Activated CD4-positive, alpha-beta T cell treated with anti-CD3 and anti-CD28 coated beads for 1 hour (primary cell): ENCODE results near the gene INHBB.

Experiments
- DNase-seq: peaks from one replicate; pipeline ENCODE4 v3.0.0-alpha.2; 2020

The INHBB gene

DNA sequence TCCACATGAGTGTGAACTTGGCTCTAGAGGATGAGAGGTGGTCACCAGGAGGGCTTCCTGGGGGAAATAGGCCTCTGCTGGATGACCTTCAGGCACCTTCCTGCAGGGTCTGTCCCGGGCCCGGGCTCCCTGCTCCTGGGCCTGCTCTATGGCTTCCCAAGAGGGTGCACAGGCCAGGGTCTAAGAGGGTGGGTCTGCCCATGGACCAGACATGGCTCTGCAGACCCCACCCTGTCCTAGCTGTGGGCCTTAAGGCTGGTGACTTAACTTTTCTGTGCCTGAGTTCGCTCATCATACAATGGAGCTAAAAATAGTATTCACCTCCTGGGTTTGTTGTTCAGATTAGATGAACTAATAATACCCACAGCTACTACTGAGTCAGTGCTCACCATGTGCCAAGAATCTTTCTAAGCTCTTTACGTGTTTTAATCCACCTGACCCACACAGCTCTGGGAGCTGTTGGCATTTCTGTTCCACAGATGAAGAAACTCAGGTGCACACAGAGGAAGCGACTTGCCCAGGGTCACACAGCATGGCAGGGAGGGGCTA lies 14.4 kb downstream of the INHBB start:
- DNase-seq = no peak

DNA sequence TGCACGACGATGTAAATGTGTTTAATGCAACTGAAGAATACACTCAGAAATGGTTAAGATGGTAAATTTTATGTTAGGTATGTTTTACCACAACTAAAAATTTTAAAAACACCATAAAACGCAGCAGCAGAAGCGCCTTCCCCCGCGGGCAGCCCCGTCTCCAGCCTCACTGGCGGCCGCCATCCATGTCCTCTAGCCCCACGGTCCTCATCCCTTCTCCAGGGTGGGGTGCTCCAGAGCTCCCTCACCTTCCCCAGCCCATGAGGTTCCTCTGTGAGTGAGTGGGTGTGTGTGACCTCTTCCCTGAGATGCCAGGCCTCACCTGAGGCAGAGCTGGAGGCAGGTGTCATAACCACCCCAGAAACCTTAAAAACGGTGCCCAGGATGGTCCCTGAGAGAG lies 17.0 kb downstream of the INHBB start:
- DNase-seq = no peak

DNA sequence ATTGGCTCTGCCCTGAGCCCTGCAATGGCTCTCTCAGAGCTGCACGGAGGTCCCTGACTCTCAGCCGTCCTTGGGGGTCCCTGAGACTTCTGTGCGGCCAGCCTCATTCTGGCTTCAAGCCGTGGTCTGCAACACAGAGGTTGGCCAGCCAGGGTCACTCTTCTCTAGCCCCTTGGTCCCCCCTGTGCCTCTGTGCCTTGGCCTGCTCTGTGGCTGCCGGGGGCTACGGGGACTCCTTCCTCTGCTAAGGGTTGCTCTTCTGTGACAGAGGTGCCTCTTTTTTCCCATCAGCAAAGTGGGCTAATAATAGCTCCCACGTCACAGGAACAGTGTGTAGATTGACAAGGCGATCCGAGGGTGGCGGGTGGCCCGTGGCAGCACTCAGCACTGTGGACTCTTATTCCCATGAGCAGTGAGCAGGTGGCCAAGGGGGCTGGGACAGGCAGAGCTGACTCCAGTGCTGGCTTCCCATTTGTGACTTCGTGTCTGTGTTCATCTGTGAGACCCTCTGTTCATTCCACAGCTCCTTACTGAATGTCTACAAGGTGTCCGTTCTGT lies 19.4 kb downstream of the INHBB start:
- DNase-seq = no peak

DNA sequence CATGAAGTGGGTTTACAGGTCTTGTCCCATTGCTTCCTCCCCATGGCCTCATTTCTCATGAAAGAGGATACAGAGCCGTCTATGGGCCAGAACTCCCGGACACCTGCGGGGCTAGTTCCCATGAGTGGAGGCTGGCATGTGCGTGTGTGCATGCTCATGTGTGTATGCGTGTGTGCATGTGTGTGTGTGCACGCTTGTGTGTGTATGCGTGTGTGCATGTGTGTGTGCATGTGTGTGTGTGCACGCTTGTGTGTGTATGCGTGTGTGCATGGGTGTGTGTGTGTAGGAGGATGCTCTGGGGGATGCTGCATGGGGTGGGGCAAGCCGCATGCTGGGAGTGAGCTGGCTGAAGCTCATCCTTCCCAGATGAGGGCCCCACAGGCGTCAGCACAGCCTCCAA lies 20.8 kb downstream of the INHBB start:
- DNase-seq = no peak

DNA sequence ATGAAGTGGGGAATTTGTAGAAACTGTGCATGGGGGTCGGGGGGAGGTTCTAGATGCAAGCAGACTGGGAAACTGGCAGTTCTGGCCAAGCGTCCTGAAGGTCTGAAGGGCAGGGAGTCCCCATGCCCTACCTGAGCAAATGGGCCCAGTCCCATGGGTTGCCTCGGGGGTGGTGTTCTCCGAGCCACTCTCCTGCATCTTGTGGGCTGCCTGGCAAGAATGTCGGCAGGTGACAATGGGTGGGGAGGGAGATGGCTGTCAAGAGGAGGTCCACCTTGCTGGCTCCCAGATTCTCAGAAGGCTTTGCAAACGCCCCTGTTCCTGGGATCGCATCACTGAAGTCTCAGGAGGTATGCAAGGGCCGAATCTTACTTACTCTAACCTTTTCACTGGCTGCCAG lies 21.3 kb downstream of the INHBB start:
- no peak for DNase-seq

DNA sequence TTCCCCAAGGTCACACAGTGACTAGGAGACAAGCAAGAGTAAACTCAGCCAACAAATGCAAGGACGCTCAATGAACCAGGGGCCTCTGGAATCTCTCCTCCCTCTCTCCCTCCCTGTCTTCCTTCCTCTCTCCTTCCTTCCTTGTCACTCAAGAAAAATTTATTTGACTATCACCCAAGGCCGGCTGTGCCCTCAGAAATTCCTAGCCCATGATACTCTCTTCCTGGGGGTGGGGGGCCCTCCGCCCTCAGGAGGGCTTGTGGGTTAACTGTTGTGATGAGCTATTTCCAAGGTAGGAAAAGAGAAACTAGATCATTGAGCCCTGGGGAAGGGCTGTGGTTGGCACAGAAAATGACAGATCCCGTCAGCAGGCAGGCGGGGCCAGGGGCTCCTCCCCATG lies 21.7 kb downstream of the INHBB start:
- no peak for DNase-seq

DNA sequence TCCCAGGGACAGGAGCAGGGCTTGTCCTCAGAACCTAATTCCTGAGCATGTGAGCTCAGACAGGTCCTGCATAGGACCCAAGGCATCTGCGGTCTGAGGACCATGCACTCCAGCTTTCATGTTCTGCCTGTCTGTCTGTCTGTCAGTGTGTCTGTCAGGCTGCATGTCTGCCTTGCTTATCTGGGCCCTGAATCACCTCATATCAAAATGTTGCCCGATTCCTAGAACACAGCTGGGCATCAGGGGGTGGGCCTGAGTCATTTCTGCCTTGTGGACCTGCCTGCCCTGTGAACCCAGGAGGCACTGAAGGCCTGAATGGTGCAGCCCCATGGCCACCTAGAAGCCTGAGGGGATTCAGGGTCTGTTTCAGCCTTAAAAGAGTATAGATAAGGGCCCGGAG lies 22.1 kb downstream of the INHBB start:
- DNase-seq = no peak

DNA sequence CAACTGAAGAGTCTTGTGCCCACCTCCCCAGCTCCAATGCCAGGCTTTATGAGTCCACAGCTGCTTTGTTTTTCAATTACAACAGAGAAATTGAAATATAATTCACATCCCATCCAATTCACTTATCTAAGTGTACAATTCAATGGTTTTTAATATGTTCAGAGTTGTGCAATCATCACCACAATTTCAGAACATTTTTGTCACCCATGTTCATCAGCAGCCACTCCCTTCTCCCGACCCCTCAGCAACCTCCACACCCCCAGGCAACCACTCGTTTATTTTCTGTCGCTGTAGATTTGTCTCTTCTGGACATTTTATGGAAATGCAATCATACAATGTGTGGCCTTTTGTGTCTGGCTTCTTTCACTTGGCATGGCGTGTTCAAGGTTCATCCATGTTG lies 23.3 kb downstream of the INHBB start:
- no peak for DNase-seq

DNA sequence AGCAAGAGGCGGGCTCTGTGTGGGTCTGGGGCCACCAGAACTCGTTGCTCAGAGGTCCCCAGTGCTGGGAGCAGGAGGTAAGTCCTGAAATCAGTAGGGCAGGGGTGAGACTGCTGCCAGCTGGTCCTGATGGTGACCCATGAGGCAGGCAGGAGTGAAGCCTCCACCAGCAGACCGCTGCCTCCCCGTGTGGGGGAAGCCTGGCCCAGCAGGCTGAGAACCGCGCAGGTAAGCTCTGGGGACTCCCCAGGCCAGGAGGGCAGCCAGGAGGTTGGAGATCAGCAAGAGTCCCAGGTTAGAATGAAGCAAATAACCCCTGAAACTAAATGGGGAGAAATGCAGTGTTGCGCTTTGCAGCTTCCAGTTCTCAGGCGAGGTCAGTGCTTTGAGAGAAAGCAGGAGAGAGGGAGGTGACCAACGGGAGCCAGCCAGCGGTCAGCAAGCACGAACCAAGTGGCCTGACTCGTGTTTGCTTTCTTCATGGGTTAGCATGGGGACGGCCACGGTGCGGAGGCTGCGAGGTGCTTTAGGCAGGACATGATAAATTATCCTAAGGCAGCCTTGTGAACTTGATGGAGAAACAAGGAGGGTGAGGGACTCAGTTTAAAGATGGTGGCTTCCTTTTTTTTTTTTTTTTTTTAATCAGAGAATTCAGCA lies 26.2 kb downstream of the INHBB start:
- DNase-seq = no peak

DNA sequence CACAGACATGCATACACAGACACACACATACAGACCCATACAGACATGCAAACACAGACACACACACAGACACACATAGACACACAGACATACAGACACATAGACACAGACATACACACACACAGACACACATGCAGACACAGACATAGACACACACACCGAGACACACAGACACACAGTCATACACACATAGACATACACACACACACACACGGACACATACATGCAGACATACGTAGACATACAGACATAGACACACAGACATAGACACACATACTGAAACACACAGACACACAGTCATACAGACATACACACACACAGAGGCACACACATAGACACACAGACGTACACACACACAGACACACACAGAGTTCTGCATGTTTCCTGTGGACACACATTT lies 26.9 kb downstream of the INHBB start:
- no peak for DNase-seq

DNA sequence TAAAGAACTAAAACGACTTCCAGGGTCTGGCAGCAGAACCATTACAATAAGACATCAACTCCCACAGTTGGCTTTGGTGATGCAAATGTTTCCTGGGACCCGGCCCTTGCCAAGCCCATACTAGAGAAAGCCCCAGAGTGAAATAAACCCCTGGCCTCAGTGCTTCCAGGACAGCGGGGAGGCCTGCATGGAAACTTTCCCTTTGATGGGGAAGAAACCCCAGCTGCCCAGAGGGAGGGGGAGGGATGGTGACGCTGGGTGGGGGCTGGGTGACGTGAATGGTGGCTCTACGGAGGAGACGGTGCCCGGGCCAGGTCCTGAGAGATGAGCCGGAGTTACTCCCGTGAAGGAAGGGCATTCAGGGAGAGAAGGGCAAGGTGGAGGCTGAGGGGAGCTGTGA lies 27.5 kb downstream of the INHBB start:
- no peak for DNase-seq

DNA sequence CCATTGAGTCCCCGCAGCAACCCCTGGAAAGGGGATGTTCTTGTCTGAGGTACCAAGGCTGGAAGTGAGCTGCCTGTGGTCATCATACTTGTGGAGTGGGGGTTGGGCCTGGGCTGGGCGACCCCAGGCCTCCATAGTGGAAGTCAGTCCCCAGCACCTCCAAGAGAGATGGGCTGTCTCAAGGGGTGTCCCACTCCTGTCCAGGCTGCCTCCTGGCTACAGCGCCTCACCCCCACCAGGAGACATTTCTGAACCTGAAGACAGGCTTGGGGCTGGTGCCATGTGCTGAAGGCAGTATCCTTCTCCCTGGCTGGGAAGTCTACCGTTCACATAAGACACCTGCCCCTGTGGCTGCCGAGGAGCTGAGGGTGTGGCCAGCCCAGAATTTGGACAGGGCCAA lies 28.9 kb downstream of the INHBB start:
- DNase-seq = no peak

DNA sequence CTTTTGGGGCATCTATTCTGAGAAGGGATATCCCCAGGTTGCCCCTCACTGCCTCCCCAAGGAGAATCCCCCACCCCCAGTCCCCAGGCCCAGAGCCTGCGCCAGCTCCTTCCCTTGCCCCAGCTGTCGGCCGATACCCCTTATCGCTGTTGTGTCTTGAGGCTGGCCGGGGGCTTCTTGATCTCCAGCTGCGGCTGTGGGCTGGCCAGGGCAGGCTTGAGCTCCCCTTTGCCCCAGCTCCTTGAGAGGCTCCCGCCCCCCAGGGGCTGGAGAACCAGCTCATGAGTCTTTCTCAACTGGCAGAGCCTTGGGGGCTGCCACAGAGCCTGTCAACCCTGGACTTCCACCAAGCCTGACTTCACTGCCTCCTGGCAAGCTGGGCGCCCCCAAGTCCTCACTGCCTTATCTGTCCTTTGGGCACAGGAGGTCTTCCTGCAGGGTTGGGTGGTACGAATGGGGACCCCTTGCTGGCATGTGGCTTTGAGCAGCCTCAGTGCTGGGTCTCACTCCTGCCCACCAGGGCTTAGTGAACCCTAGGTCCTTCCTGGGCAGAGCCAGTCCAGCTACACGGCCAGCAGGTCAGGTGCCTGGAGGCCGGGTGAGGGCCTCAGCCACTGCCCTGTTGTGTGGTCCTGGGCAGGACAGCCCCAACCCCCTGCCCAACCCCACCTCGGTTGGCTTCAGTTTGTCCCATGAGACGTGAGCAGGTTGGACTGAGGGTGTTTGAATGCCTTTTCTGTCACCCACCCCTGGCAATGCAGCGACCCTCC lies 29.5 kb downstream of the INHBB start:
- no peak for DNase-seq

DNA sequence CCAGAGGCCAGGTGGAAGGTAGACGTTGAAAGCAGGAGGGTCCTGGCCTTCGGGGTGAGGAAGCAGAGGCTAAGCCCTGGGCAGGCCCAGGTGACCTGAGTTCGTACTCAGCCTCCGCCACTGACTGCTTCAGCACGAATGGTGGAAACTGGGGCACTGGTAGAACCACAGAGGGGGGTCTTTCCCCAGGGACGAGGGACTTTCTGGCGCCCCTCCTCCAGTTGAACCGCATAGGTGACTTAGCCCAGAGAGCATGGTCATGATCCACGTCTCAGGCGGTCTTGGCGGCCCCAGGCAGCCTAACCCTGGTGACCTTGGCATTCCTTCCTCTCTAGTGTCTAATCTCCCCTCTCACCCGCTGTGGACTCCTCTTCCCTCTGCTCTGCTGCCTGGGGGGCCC lies 30.2 kb downstream of the INHBB start:
- DNase-seq = no peak

DNA sequence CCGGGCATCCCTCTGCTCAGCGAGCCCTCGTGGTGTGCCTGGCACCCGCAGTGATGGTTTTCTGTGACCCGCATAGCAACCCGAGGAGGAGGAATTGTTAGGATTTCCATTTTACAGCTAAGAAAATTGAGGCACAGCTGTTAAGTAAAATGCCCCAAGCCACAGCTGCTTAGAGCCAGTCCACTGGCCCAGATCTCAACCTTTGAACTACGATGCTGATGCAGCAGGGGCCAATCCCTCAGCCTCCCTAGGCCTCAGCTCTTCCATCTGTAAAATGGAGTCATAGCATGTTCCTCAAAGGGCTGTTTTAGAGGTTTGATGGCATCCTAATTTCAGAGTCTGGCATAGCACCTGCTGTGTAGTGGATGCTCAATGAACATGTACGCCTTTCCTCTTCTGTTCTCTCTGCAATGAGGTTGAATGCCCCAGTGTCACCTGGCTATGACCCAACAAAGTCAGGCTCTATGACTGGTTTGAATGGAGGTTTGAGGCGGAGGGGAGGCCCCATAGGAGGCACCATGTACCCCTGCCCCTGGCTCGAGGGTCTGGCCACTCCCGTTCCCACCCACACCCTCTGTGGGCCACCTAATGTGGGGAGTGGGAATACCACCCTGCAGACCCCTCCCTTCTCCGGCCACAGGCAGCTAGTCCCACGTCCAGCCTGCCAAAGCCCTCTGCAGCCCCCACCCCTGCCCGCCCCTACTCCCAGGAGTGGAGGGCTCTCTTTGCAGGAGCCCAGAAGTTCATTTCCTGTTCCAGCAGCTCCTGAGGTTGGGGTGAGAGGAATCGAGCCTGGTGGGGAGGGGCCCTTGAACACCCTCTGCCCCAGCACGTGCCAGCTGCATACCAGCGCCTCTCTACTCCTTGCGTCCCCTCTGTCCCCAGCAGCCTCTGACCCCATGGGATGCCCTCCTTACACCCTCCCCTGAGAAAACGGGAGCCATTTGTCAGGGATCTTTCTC lies 31.0 kb downstream of the INHBB start:
- no peak for DNase-seq

DNA sequence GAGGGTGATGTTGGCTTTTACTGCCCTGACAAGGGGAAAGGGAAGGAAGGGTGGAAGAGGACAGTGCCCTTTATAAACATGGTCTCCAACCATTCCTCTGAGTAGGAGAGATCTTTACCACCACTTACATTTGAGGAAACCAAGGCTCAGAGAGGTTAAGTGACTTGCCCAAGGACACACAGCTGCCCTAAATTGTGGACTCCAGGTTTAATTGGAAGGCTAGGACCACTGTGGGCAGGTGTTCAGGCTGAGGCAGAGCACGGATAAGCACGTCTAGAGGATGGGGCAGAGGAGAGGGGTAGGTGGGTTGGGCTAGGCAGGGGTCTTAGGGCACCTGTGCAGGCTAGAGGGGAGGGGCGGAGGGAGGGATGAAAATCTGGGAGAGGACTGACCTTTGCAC lies 32.7 kb downstream of the INHBB start:
- no peak for DNase-seq

DNA sequence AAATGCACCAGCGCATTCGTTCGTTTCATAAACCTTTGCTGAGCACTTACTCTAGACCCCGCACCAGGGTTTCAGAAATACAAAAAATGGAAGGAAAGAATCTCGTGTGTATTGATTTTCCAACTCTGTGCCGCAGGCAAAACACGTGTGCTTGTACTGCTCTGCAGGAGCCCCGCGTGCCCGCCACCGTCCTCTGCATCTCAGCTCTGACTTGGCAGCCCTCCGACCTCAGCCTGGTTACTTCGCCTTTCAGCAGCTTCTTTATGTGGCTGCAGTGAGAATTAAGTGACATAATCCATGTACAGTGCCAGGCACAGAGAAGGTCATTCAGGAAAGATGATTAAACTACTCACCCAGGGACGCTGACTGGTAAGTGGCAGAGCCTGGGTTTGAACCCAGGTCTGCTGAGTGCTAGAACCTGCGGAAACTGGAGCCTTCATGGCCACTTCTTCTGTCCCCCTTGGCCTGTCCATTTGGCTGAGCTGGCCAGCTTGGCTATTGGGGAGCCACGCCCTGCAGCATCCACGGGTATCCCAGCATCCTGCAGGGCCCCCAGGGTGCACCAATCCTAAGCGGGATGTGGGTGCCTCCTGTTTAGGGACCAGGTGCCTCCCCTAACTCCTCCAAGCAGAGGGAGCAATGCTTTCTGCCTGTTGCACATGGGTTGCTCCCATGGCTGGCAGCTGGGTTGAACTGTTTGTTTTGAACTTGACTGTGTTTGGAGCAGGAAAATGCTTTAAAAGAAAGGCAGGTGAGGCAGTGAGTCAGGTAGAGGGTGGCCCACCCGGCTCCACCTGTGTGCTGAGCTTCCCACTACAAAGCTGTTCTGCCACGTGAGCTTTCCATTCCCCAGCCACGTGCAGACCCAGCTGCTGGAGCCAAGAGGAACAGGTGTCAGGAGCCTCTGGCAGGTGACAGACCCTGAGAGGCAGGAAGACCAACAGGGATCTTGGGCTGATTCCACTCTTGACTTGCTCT lies 34.3 kb downstream of the INHBB start:
- DNase-seq = no peak

DNA sequence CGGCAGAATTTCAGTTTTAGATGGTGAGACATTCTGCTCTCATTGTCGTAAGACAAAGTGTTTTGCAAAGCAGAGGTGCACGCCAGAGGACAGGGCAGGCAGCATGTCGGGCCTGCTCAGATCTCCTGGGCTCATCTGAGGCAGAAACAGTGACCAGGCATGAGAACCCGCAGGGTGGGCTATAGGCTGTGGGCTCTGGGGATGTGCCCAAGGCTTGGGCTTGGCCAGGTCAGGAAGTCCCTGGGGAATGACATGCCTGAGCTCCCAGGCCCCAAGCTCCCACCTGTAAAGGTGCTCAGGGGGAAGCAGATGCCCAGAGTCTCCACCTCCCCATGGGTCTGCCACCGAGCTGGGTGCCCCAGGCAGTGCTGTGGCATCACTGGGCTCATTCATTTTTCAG lies 35.3 kb downstream of the INHBB start:
- DNase-seq = no peak

DNA sequence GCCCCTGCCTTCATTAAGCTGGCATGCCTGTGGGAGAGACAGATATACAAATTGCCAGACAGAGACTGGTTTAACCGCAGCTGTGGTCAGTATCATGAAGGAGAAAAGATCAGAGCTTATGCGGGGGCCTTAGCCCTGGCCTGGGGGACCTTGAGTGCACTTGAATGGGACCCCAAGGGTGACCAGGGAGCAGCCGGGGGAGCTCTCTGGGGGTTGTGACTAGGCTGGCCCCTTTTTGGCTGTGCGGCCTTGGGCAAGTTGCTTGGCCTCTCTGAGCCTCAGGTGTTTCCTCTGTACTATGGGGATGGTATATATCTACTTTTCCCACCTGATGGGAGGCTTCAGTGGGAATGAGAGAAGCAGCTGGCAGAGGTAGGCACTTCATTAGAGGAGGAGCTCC lies 35.7 kb downstream of the INHBB start:
- DNase-seq = no peak

DNA sequence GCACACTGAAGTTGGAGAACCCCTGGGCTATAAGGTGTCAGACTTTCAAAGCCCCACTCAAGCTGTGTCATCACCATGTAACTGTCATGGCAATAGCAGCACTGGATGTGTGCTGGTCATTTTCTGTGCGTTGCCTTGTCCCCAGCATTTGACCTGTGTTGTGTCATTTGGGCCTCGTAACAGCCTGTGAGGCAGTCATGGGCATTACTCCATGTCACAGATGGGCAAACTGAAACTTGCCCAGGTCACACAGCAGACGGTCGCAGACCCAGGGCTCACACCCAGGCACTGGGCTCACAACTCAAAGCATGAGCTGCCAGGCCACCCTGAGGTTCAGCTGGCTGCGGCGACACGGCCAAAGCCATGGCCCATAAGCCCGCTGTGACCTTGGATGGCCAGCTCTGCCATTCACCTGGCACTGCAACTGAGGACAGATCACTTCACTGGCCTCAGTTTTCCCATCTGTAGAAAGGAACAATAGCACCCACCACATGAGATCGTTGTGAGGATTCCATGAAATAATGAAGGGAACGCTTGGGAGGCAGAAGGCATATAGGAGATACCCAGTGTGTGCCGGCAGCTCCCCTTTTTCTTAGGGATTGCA lies 36.7 kb downstream of the INHBB start:
- DNase-seq = no peak

DNA sequence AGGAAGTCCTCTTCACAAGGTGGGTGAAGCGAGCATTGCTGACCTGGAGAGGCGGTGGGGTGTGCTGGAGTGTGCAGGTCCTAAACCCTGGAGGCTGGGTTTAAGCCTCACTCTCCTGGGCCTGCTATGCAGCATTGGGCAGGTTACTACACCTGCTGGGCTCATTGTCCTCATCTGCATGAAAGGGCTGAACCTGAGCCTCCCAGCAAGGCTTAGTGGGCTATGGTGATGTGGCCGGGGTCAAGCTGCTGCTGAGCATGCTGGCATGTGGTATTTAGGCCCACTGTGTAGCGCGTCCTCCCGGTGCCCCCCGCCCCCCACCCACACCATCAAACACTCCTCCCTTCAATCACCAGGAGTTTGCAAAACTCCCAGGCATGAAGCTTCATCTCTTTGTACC lies 37.3 kb downstream of the INHBB start:
- no peak for DNase-seq
